Colon (tissue), 2 donors: ENCODE results near the gene KCNK6.

Source experiments
- FAIRE-seq: peaks from 2 replicates; lab custom pipeline; 2012; peaks lifted over from hg19 to GRCh38; lab: Jason Lieb, UNC
- donor health status: control.
- donor health status: control.

Gene KCNK6

GRCh38 chr19:38298821-38299680 is 20.6 kb upstream of the KCNK6 start:
- FAIRE-seq, result no peak

- no peak for FAIRE-seq
Measured at GRCh38 chr19:38303517-38304351, 15.9 kb upstream of the KCNK6 start, which contains the start of gene C19orf33. Gene C19orf33, plus strand, starts transcription at chr19:38304251. Its CDS starts 11 bp downstream, at chr19:38304262.

GRCh38 chr19:38304352-38304865 is 15.2 kb upstream of the KCNK6 start:
- FAIRE-seq, result no peak

GRCh38 chr19:38304866-38305429 is 14.7 kb upstream of the KCNK6 start:
- FAIRE-seq, result no peak

- FAIRE-seq, result no peak
Measured at GRCh38 chr19:38306236-38306635, 13.4 kb upstream of the KCNK6 start.

DNA sequence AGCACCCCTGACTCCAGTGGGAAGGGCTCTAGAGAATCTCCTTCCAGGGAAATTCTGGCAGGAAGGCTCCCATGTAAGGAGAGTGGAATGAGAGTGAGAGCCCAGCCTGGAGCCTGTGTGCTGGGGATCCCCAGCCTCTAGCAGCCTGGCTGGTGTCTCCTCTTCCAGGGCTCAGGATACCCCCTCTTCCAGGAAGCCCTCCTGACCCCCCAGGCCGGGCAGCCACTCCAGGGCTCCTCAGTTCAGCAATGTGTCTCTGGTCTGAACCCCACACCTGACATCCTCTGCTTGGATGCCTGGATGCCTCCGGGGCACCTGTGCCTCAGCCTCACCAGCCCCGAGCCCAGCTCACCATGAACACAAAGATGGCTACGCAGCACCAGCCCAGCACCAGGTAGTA is 12.6 kb upstream of the KCNK6 start:
- no peak for FAIRE-seq

DNA sequence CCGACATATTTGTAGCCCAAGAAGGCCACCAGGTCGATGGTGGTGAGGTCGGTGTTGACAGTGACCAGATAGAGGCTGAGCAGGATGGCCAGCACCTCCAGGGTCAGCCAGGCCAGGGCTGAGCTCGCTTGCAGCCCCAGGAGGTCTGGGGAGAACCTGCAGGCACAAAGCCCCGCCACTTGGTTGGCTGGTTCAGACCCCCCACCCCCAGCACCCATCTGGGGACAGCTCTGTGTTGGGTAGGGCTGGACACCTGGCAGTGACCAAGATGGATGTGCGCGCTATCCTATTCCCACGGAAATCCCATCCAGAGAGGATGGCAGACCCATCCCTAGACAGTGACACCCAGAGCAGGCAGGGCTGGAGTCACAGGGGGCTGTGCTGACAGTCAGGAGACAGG is 12.0 kb upstream of the KCNK6 start:
- FAIRE-seq, result no peak

- FAIRE-seq, result no peak
Measured at GRCh38 chr19:38308006-38308766, 11.5 kb upstream of the KCNK6 start.

DNA sequence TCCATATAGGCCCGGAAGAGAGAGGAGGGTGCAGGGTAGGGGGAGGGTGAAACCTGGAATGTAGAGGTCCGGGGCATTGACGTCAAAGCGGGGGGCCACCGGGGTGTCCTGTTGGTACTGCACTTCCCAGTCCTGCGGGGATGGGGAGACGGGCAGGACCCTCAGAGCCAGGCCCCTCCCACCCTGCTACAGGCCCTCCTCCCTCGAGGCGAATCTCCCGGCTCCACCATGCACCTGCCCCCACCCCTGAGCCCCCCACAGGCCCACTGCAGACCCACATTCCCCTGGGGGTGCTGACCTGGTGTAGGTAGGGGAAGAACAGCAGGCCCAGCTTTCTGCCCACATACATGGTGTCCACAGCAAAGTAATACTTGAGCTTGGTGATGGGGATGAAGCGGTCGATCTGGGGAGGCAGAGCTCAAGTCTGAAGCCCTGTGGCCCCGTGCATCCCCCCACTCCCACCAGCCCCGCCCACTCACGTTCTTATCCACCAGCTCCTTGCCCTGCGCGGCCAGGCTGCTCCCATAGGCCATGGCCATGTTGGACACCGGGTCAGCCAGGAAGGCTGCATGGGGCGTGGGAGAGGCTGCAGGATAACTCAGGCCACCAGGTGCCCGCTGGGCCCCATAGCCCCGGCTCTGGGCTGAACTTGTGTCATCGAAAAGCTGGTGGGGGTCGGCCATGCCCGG is 10.6 kb upstream of the KCNK6 start:
- no peak for FAIRE-seq

GRCh38 chr19:38309615-38310278 is 9.9 kb upstream of the KCNK6 start:
- no peak for FAIRE-seq

DNA sequence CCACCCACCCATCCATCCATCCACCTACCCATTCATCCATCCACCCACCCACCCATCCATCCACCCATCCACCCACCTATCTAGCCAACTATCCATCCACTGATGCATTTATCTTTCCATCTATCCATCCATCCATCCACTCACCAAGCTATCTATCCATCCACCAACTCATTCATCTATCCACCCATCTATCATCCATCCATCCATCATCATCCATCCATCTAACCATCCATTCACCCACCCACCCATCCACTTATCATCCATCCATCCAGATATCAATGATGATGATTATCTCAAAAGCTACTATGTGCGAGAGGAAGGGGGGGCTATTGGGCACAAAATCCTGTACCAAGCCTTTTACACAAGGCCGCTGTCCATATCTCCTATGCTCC is 9.4 kb upstream of the KCNK6 start:
- no peak for FAIRE-seq

DNA sequence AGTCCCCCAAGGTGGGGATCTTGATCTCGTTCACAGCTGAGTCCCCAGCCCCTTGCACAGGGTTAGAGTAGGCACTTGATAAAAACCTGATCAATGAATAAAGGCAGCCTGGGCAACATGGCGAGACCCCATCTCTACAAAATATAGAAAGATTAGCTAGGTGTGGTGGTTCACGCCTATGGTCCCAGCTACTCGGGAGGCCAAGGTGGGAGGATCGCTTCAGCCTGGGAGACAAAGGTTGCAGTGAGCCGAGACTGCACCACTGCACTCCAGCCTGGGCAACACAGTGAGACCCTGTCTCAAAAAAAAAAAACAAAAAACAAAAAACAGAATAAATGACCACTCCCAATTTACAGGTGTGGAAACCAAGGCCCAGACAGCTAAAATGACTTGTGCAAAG is 8.7 kb upstream of the KCNK6 start:
- FAIRE-seq, result no peak

GRCh38 chr19:38315657-38316476 is 3.8 kb upstream of the KCNK6 start, which contains the start of gene YIF1B:
Gene YIF1B, minus strand, starts transcription at chr19:38315947. Its CDS starts 30 bp downstream, at chr19:38315917.
- FAIRE-seq, result no peak

DNA sequence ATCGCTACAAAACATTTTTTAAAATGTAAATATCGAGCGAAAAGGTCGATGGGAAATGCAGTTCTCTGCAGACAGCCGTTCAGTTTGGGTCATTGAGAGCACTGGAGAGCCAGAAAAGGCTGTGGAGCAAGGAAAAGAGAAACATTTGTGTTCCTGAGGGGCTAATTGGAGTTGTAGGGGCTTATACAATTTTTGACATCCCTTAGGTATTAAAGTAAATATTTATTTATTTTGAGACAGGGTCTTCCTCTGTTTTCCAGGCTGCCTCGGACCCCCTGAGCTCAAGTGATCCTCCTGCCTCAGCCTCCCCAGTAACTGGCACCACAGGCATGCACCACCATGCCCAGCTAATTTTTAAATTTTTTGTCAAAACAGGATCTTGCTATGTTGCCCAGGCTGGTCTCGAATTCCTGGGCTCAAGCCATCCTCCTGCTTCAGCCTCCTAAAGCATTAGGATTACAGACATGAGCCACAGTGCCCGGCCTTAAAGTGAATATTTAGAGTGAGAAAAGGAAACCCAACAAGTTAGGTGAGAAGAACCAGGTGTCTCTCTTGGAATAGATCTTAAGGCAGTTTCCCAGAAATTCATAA is 3.1 kb upstream of the KCNK6 start:
- FAIRE-seq, result no peak

DNA sequence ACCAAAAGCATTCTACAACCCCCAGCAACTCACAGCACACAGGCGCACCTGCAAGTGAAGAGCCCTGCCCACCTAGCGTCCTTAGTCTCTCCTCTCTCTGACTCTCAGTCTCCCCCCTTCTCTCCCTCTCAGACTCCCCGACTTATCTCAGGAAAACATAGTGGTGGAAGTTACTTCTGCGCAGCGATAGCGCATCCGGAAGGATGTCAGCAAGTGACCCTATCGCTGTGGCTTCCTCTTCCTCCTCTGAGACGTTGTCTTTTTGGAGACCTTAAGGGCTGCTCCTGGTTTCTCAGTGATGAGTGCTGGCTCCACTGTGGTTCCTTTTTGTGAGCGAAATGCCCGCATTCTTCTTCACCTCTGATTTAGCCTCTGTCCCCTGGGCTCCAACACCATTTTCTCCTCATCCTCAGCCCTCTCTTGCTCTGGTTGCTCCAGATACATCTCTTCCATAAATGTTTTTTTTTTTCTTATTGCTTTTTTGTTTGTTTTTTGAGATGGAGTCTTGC is 2.5 kb upstream of the KCNK6 start:
- FAIRE-seq, result no peak

DNA sequence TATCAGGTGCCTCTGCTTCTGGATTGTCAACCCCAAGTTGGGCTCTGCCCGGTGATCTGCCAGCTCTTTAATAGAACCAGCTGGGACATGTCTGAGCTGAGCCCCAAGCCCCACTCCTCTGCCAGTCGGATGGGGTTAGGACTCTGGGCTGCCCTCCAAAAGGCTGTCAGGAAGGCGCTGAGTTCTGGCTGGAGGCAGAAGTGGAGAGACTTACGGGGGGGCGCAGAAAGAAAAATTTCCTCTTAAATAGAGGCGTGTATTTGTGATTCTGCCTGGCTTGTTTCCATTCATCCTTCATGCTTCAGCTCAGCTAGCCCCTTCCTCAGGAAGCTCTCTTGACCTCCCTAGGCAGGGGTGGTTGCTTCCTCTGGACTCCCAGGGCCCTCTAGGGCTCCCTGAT is 985 bp upstream of the KCNK6 start:
- no peak for FAIRE-seq

- no peak for FAIRE-seq
Measured at GRCh38 chr19:38320969-38321339, 1.3 kb downstream of the KCNK6 start.

- FAIRE-seq, result no peak
Measured at GRCh38 chr19:38321646-38322196, 2.1 kb downstream of the KCNK6 start.

DNA sequence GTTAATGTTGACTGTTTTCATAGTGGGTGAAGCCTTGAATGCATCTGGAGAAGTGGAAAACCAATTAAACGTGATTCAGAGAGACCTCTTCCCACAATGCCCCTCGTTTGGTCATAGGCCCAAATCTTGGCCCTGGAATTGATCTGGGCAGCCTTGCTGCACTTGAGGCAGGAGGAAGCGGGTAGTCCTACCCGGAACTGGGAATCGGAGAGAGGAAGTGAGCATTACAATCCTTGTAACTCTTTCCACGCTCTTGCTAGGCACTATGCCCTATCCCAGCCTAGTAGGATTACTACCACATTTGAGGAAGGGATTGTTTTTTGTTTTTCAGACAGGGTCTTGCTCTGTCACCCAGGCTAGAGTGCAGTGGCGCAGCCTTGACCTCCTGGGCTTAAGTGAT is 3.6 kb downstream of the KCNK6 start:
- no peak for FAIRE-seq
